CD8-positive, alpha-beta memory T cell (primary cell): Measurements from ENCODE around the gene CACNA1E. TPM values are rescaled to one million over a fixed set of nuclear protein-coding genes. Genes with fewer than 3 reads are reported as not detected.

Source experiments
- CTCF ChIA-PET: fragments of 350-600 bp; sonication (Branson Sonifier 250); formaldehyde crosslinking; loops from one replicate; lab custom pipeline; 2021; ENCODE audit warnings: antibody characterized with exemption; lab: Charles Lee
- POLR2A ChIA-PET: fragments of 350-600 bp; sonication (Branson Sonifier 250); formaldehyde crosslinking; loops from one replicate; lab custom pipeline; 2021; ENCODE audit warnings: antibody characterized with exemption; lab: Charles Lee
- DNase-seq, 5 donors: peaks; one replicate each; pipeline versions ENCODE4 v3.0.0 to v3.0.0-alpha.2; 2020 to 2022; ENCODE audit warnings: mixed read lengths in 1 of 5
- H3K27ac ChIP-seq: one replicate; pipeline ENCODE4 v1.7.0; 2013; ENCODE audit warnings: low read depth, mild to moderate bottlenecking, low read length, moderate library complexity
- H3K27me3 ChIP-seq: 2 replicates; pipeline ENCODE4 v1.7.0; 2013; ENCODE audit warnings: low read length, mild to moderate bottlenecking; ENCODE audit not compliant: insufficient read depth, poor library complexity, severe bottlenecking
- H3K36me3 ChIP-seq: 2 replicates; pipeline ENCODE4 v1.7.0; 2013; ENCODE audit warnings: mild to moderate bottlenecking, low read length, moderate library complexity; ENCODE audit not compliant: insufficient read depth
- H3K4me1 ChIP-seq: 2 replicates; pipeline ENCODE4 v1.7.0; 2013; ENCODE audit warnings: mild to moderate bottlenecking, low read length, moderate library complexity; ENCODE audit not compliant: insufficient read depth
- H3K4me3 ChIP-seq: 2 replicates; pipeline ENCODE4 v1.7.0; 2013; ENCODE audit warnings: mild to moderate bottlenecking, low read length
- H3K9me3 ChIP-seq: 2 replicates; pipeline ENCODE4 v1.7.0; 2013; ENCODE audit warnings: mild to moderate bottlenecking, low read length
- H3K27ac Mint-ChIP-seq, 8 donors: one replicate each; pipeline ENCODE4 v1.8.0; 2020 to 2021; ENCODE audit warnings: mixed read lengths in 8 of 8, mild to moderate bottlenecking in 6 of 8, inconsistent platforms in 3 of 8, moderate library complexity in 3 of 8
- H3K27me3 Mint-ChIP-seq, 2 donors: one replicate each; pipeline ENCODE4 v1.8.0; 2020 to 2021; ENCODE audit warnings: mixed read lengths in 2 of 2, mild to moderate bottlenecking in 1 of 2, moderate library complexity in 1 of 2
- H3K36me3 Mint-ChIP-seq, 3 donors: one replicate each; pipeline ENCODE4 v1.8.0; 2020 to 2021; ENCODE audit warnings: mixed read lengths in 3 of 3, inconsistent platforms in 1 of 3, mild to moderate bottlenecking in 1 of 3
- H3K4me1 Mint-ChIP-seq, 3 donors: one replicate each; pipeline ENCODE4 v1.8.0; 2020 to 2021; ENCODE audit warnings: mixed read lengths in 3 of 3, inconsistent platforms in 1 of 3, mild to moderate bottlenecking in 1 of 3
- H3K4me3 Mint-ChIP-seq, 7 donors: one replicate each; pipeline ENCODE4 v1.8.0; 2020 to 2021; ENCODE audit warnings: mixed read lengths in 7 of 7, mild to moderate bottlenecking in 6 of 7, moderate library complexity in 4 of 7, inconsistent platforms in 2 of 7
- H3K9me3 Mint-ChIP-seq, 5 donors: one replicate each; pipeline ENCODE4 v1.8.0; 2020 to 2022; ENCODE audit warnings: mixed read lengths in 5 of 5, mild to moderate bottlenecking in 3 of 5, moderate library complexity in 2 of 5, inconsistent platforms in 1 of 5
- polyA plus RNA-seq: library from polyadenylated mRNA; unstranded; fragments of 300-500 nt; fragmentation: Illumina TruSeq; gene quantifications from one replicate; pipeline ENCODE4 v1.2.3, GENCODE V29; 2021
- total RNA-seq, 2 experiments: library from RNA; stranded (reverse); gene quantifications; one replicate each; pipeline ENCODE4 v1.2.3, GENCODE V29; 2021

The CACNA1E gene
- total and polyA plus RNA-seq, 3 experiments from 2014 or later, result not detected

DNA sequence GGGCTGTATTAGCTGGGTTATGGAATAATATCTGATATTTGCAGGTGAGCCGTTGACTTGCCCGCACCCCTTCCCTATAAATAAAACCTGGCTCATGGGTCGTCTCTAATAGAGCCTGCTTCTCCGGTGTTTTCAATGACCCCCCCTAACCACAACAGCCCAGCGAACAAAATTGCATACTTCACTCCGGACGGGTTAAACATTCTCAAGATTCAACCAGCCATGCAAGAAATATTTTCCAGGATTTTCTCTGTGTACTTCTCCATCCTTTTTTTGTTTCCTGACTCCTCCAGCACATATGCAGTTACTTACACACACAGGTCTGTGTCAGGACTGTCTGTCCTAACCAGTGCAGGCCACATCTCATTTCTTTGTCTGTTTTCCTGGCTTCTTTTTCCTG is 310.5 kb downstream of the CACNA1E start:
- Mint-ChIP-seq H3K36me3 (no peaks in the 10 kb centered on the region), H3K27me3 (peaks cover 10 to 11% of the 10 kb centered on the region in 2 donors), H3K9me3 (no peaks in the 10 kb centered on the region), H3K27ac (no peak overlapping the region), H3K4me3 (no peak overlapping the region), H3K4me1 (no peaks in the 10 kb centered on the region)
- H3K27me3 ChIP-seq, result no peaks in the 10 kb centered on the region
- POLR2A ChIA-PET, result no interaction called here
- H3K36me3 ChIP-seq, result no peaks in the 10 kb centered on the region
- CTCF ChIA-PET, result no interaction called here
- no peak for DNase-seq
- no peak overlapping the region for H3K27ac ChIP-seq
- no peak overlapping the region for H3K4me3 ChIP-seq
- H3K9me3 ChIP-seq, result no peaks in the 10 kb centered on the region
- no peaks in the 10 kb centered on the region for H3K4me1 ChIP-seq

DNA sequence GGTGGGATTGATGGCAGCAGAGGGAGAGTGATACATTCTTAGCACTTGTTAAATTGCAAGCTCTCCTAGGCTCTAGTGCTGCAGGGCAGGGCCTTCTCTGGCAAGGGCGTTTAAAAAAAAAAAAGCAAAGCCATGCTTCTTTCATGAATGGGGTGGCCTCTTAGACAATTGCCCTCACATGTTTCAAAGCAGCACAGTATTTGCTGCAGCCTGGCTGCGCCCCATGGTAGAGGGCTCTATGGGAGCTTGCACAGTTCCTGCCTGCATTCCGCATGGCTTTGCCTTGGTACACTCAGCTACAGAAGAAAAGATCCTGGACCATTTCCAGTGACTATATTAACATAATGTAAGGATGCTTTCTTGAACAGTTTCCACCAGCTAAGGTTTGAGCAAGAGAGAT is 311.0 kb downstream of the CACNA1E start:
- no peaks in the 10 kb centered on the region for H3K9me3 ChIP-seq
- ChIA-PET POLR2A (no interaction called here), CTCF (no interaction called here)
- no peak overlapping the region for H3K27ac Mint-ChIP-seq
- no peaks in the 10 kb centered on the region for H3K36me3 Mint-ChIP-seq
- no peak overlapping the region for H3K4me3 Mint-ChIP-seq
- no peak for DNase-seq
- no peaks in the 10 kb centered on the region for H3K27me3 ChIP-seq
- no peaks in the 10 kb centered on the region for H3K9me3 Mint-ChIP-seq
- H3K27ac ChIP-seq, result no peak overlapping the region
- H3K36me3 ChIP-seq, result no peaks in the 10 kb centered on the region
- no peaks in the 10 kb centered on the region for H3K4me1 Mint-ChIP-seq
- no peak overlapping the region for H3K4me3 ChIP-seq
- no peaks in the 10 kb centered on the region for H3K4me1 ChIP-seq
- H3K27me3 Mint-ChIP-seq, result peaks cover 10 to 11% of the 10 kb centered on the region in 2 donors

GRCh38 chr1:181798191-181798926 is 315.0 kb downstream of the CACNA1E start:
- no peaks in the 10 kb centered on the region for H3K36me3 ChIP-seq

GRCh38 chr1:181801617-181802016 is 318.3 kb downstream of the CACNA1E start:
- no peak overlapping the region for H3K4me3 ChIP-seq
- CTCF ChIA-PET, result no interaction called here
- POLR2A ChIA-PET, result no interaction called here
- Mint-ChIP-seq H3K4me3 (no peak overlapping the region), H3K9me3 (no peaks in the 10 kb centered on the region), H3K27me3 (peaks cover 6 to 9% of the 10 kb centered on the region in 2 donors), H3K27ac (no peak overlapping the region), H3K4me1 (no peaks in the 10 kb centered on the region), H3K36me3 (no peaks in the 10 kb centered on the region)
- H3K9me3 ChIP-seq, result no peaks in the 10 kb centered on the region
- DNase-seq, result no peak
- H3K27ac ChIP-seq, result no peak overlapping the region
- no peaks in the 10 kb centered on the region for H3K4me1 ChIP-seq
- H3K27me3 ChIP-seq, result no peaks in the 10 kb centered on the region
- H3K36me3 ChIP-seq, result no peaks in the 10 kb centered on the region

More at GRCh38 chr1:181798191-181798926, 315.0 kb downstream of the CACNA1E start:
- ChIA-PET POLR2A (no interaction called here), CTCF (no interaction called here)
- Mint-ChIP-seq H3K36me3 (no peaks in the 10 kb centered on the region), H3K27ac (no peak overlapping the region), H3K9me3 (no peaks in the 10 kb centered on the region), H3K4me3 (no peak overlapping the region), H3K27me3 (peaks cover 3 to 9% of the 10 kb centered on the region in 2 donors), H3K4me1 (no peaks in the 10 kb centered on the region)
- no peak for DNase-seq
- no peak overlapping the region for H3K4me3 ChIP-seq
- no peak overlapping the region for H3K27ac ChIP-seq
- H3K9me3 ChIP-seq, result no peaks in the 10 kb centered on the region
- H3K27me3 ChIP-seq, result no peaks in the 10 kb centered on the region
- H3K4me1 ChIP-seq, result no peaks in the 10 kb centered on the region

GRCh38 chr1:181802466-181802865 is 319.1 kb downstream of the CACNA1E start:
- peaks cover 6 to 9% of the 10 kb centered on the region in 2 donors for H3K27me3 Mint-ChIP-seq

GRCh38 chr1:181803421-181803820 is 320.1 kb downstream of the CACNA1E start:
- no peak overlapping the region for H3K4me3 Mint-ChIP-seq
- Histone ChIP-seq H3K9me3 (no peaks in the 10 kb centered on the region), H3K4me3 (no peak overlapping the region), H3K4me1 (no peaks in the 10 kb centered on the region), H3K27me3 (no peaks in the 10 kb centered on the region), H3K36me3 (no peaks in the 10 kb centered on the region), H3K27ac (no peak overlapping the region)
- H3K27me3 Mint-ChIP-seq, result peaks cover 3 to 4% of the 10 kb centered on the region in 2 donors
- no peaks in the 10 kb centered on the region for H3K36me3 Mint-ChIP-seq
- ChIA-PET POLR2A (no interaction called here), CTCF (no interaction called here)
- no peaks in the 10 kb centered on the region for H3K9me3 Mint-ChIP-seq
- no peaks in the 10 kb centered on the region for H3K4me1 Mint-ChIP-seq
- no peak for DNase-seq
- H3K27ac Mint-ChIP-seq, result no peak overlapping the region

More at GRCh38 chr1:181802466-181802865, 319.1 kb downstream of the CACNA1E start:
- no peak overlapping the region for H3K27ac Mint-ChIP-seq
- Histone ChIP-seq H3K36me3 (no peaks in the 10 kb centered on the region), H3K4me1 (no peaks in the 10 kb centered on the region), H3K27me3 (no peaks in the 10 kb centered on the region), H3K9me3 (no peaks in the 10 kb centered on the region), H3K27ac (no peak overlapping the region), H3K4me3 (no peak overlapping the region)
- H3K9me3 Mint-ChIP-seq, result no peaks in the 10 kb centered on the region
- no peaks in the 10 kb centered on the region for H3K36me3 Mint-ChIP-seq
- H3K4me3 Mint-ChIP-seq, result no peak overlapping the region
- ChIA-PET POLR2A (no interaction called here), CTCF (interaction anchor here (1.1 kb wide), 1 partner anchor 65 kb away, joined by 4 read pairs; no protein-coding TSS in a partner anchor)
- H3K4me1 Mint-ChIP-seq, result no peaks in the 10 kb centered on the region
- no peak for DNase-seq

- Mint-ChIP-seq H3K27me3 (peaks cover 5 to 8% of the 10 kb centered on the region in 2 donors), H3K9me3 (no peaks in the 10 kb centered on the region), H3K36me3 (no peaks in the 10 kb centered on the region), H3K4me3 (no peak overlapping the region), H3K27ac (no peak overlapping the region), H3K4me1 (no peaks in the 10 kb centered on the region)
- H3K27me3 ChIP-seq, result no peaks in the 10 kb centered on the region
- CTCF ChIA-PET, result no interaction called here
- POLR2A ChIA-PET, result no interaction called here
- no peak for DNase-seq
- H3K4me3 ChIP-seq, result no peak overlapping the region
- no peak overlapping the region for H3K27ac ChIP-seq
- H3K36me3 ChIP-seq, result no peaks in the 10 kb centered on the region
- H3K9me3 ChIP-seq, result no peaks in the 10 kb centered on the region
- no peaks in the 10 kb centered on the region for H3K4me1 ChIP-seq
Measured at GRCh38 chr1:181804989-181805388, 321.7 kb downstream of the CACNA1E start.

- no peak overlapping the region for H3K4me3 ChIP-seq
- no peaks in the 10 kb centered on the region for H3K4me1 ChIP-seq
- Mint-ChIP-seq H3K4me3 (no peak overlapping the region), H3K36me3 (no peaks in the 10 kb centered on the region), H3K27me3 (peaks cover 5 to 8% of the 10 kb centered on the region in 2 donors), H3K27ac (no peak overlapping the region), H3K9me3 (peaks cover 0 to 1% (median 0%) of the 10 kb centered on the region in 5 donors), H3K4me1 (no peaks in the 10 kb centered on the region)
- CTCF ChIA-PET, result no interaction called here
- no peak for DNase-seq
- no peak overlapping the region for H3K27ac ChIP-seq
- no peaks in the 10 kb centered on the region for H3K27me3 ChIP-seq
- no peaks in the 10 kb centered on the region for H3K36me3 ChIP-seq
- POLR2A ChIA-PET, result no interaction called here
- no peaks in the 10 kb centered on the region for H3K9me3 ChIP-seq
Measured at GRCh38 chr1:181806746-181807145, 323.4 kb downstream of the CACNA1E start.
